IMR-90 (cell line): ENCODE data around the gene BUB1B. TPM values are rescaled to one million over a fixed set of nuclear protein-coding genes. Genes with fewer than 3 reads are reported as not detected.

ENCODE experiments used
- ATAC-seq: fragments of 200-7000 bp; cut with Tn5 transposase; 2 replicates; pipeline ENCODE4 v1.9.1; 2020; ENCODE audit warnings: low read depth, mild to moderate bottlenecking, moderate library complexity
- Bru-seq: library from RNA; stranded (reverse); fragments of 400-500 nt; gene quantifications from one replicate; lab custom pipeline; 2021; lab: Mats Ljungman, UMichigan
- BruChase-seq, 2 experiments: library from RNA; stranded (reverse); fragments of 400-500 nt; gene quantifications; one replicate each; lab custom pipeline; 2021; lab: Mats Ljungman, UMichigan
- BruUV-seq: library from RNA; stranded (reverse); fragments of 400-500 nt; replicated peaks from 2 replicates; lab custom pipeline; 2021; lab: Mats Ljungman, UMichigan
- CTCF ChIA-PET: fragments of 300-600 bp; formaldehyde crosslinking; extraction: SDS; loops from one replicate; lab custom pipeline; 2021; ENCODE audit warnings: antibody characterized with exemption; lab: Yijun Ruan, JAX
- POLR2A ChIA-PET: fragments of 300-600 bp; sonication (Branson Sonifier 250); formaldehyde crosslinking; loops from one replicate; lab custom pipeline; 2022; ENCODE audit warnings: antibody characterized with exemption; ENCODE audit not compliant: unreplicated experiment; lab: Charles Lee
- DNase-seq: peaks from one replicate; pipeline ENCODE4 v3.0.0; 2013
- H2AFZ ChIP-seq: replicated peaks from 2 replicates; pipeline ENCODE3; 2013; ENCODE audit warnings: low read length, mild to moderate bottlenecking; ENCODE audit not compliant: poor library complexity
- H2AK5ac ChIP-seq: 2 replicates; pipeline ENCODE4 v1.6.1; 2013; ENCODE audit warnings: low read depth, low read length, inconsistent platforms
- H2AK9ac ChIP-seq: replicated peaks from 2 replicates; pipeline ENCODE3; 2013; ENCODE audit warnings: mild to moderate bottlenecking, low read depth, low read length, moderate library complexity; ENCODE audit not compliant: poor library complexity
- H2BK120ac ChIP-seq: 2 replicates; pipeline ENCODE4 v1.6.1; 2013; ENCODE audit warnings: low read depth, low read length, inconsistent platforms
- H2BK15ac ChIP-seq: 3 replicates; pipeline ENCODE4 v1.6.1; 2013; ENCODE audit warnings: low read depth, low read length, inconsistent platforms
- H2BK20ac ChIP-seq: 2 replicates; pipeline ENCODE4 v1.6.1; 2013; ENCODE audit warnings: low read depth, mild to moderate bottlenecking, inconsistent platforms, low read length, moderate library complexity
- H2BK5ac ChIP-seq: 2 replicates; pipeline ENCODE4 v1.6.1; 2013; ENCODE audit warnings: mild to moderate bottlenecking, low read depth, low read length, inconsistent platforms; ENCODE audit not compliant: poor library complexity, severe bottlenecking
- H3K14ac ChIP-seq: replicated peaks from 2 replicates; pipeline ENCODE4 v1.6.1; 2013; ENCODE audit warnings: low read depth, low read length, inconsistent platforms
- H3K18ac ChIP-seq: 2 replicates; pipeline ENCODE4 v1.6.1; 2013; ENCODE audit warnings: low read depth, low read length, control low read depth
- H3K23ac ChIP-seq: 2 replicates; pipeline ENCODE4 v1.6.1; 2013; ENCODE audit warnings: low read depth, low read length, inconsistent platforms
- H3K27ac ChIP-seq: 2 replicates; pipeline ENCODE4 v1.5.1; 2013; ENCODE audit warnings: mild to moderate bottlenecking, control low read depth, low read length; ENCODE audit not compliant: insufficient read depth
- H3K27me3 ChIP-seq: 2 replicates; pipeline ENCODE4 v1.6.1; 2013; ENCODE audit warnings: low read length; ENCODE audit not compliant: control insufficient read depth, insufficient read depth
- H3K36me3 ChIP-seq: 2 replicates; pipeline ENCODE4 v1.6.1; 2013; ENCODE audit warnings: low read length, mixed read lengths; ENCODE audit not compliant: control insufficient read depth, insufficient read depth
- H3K4ac ChIP-seq: 2 replicates; pipeline ENCODE4 v1.6.1; 2013; ENCODE audit warnings: low read depth, low read length, inconsistent platforms
- H3K4me1 ChIP-seq: 2 replicates; pipeline ENCODE4 v1.6.1; 2013; ENCODE audit warnings: low read length, mixed read lengths; ENCODE audit not compliant: control insufficient read depth, insufficient read depth
- H3K4me2 ChIP-seq: 2 replicates; pipeline ENCODE4 v1.6.1; 2013; ENCODE audit warnings: low read depth, mild to moderate bottlenecking, control low read depth, low read length, moderate library complexity
- H3K4me3 ChIP-seq: 2 replicates; pipeline ENCODE4 v1.5.1; 2013; ENCODE audit warnings: low read depth, mild to moderate bottlenecking, control low read depth, low read length, moderate library complexity; ENCODE audit not compliant: insufficient read depth
- H3K56ac ChIP-seq: 2 replicates; pipeline ENCODE4 v1.6.1; 2013; ENCODE audit warnings: low read length, inconsistent platforms; ENCODE audit not compliant: insufficient read depth; ENCODE audit errors: extremely low read depth
- H3K79me1 ChIP-seq, 2 experiments: 2 replicates each; pipeline ENCODE4 v1.6.1; 2013; ENCODE audit warnings: low read length in 2 of 2, inconsistent platforms in 1 of 2, low read depth in 1 of 2
- H3K9ac ChIP-seq: 2 replicates; pipeline ENCODE4 v1.6.1; 2013; ENCODE audit warnings: low read depth, low read length, control low read depth
- H3K9me1 ChIP-seq: 2 replicates; pipeline ENCODE4 v1.6.1; 2013; ENCODE audit warnings: low read length, inconsistent platforms; ENCODE audit not compliant: insufficient read depth
- H3K9me3 ChIP-seq: 2 replicates; pipeline ENCODE4 v1.6.1; 2013; ENCODE audit warnings: low read length; ENCODE audit not compliant: control insufficient read depth, insufficient read depth
- H4K20me1 ChIP-seq: 2 replicates; pipeline ENCODE4 v1.6.1; 2013; ENCODE audit warnings: low read length, inconsistent platforms; ENCODE audit not compliant: insufficient read depth
- H4K5ac ChIP-seq: 2 replicates; pipeline ENCODE4 v1.6.1; 2013; ENCODE audit warnings: mild to moderate bottlenecking, low read depth, low read length, control low read depth
- H4K8ac ChIP-seq, 2 experiments: 2 replicates each; pipeline ENCODE4 v1.6.1; 2013; ENCODE audit warnings: low read depth in 2 of 2, low read length in 2 of 2, control low read depth in 1 of 2, inconsistent platforms in 1 of 2
- H4K91ac ChIP-seq: 2 replicates; pipeline ENCODE4 v1.6.1; 2013; ENCODE audit warnings: low read depth, low read length, inconsistent platforms; ENCODE audit not compliant: insufficient read depth
- BHLHE40 ChIP-seq: fragments of 150-350 bp; IDR thresholded peaks from 2 replicates; pipeline ENCODE4 v1.6.1; 2016; ENCODE audit warnings: mild to moderate bottlenecking, low read depth, low read length
- MAFK ChIP-seq: IDR thresholded peaks from 2 replicates; pipeline ENCODE4 v1.6.1; 2012; ENCODE audit warnings: low read depth, low read length, improper control_type of control experiment
- MAZ ChIP-seq: IDR thresholded peaks from 2 replicates; pipeline ENCODE4 v1.6.1; 2012; ENCODE audit warnings: low read depth, mild to moderate bottlenecking, low read length, improper control_type of control experiment, moderate library complexity, borderline replicate concordance
- MXI1 ChIP-seq: IDR thresholded peaks from 2 replicates; pipeline ENCODE4 v1.6.1; 2012; ENCODE audit warnings: low read depth, mild to moderate bottlenecking, low read length, moderate library complexity, borderline replicate concordance
- WGBS, 2 experiments: methylation state at CpG; one replicate each; pipeline versions ENCODE4 v1.1.5 to v1.1.7; 2013; ENCODE audit warnings: missing lambda C conversion rate in 2 of 2; ENCODE audit not compliant: insufficient read length in 1 of 2; ENCODE audit errors: extremely low coverage in 2 of 2; 5-methylcytosine and 5-hydroxymethylcytosine counted together
- dilution Hi-C: fragments of 300-500 bp; cut with HindIII; formaldehyde crosslinking; loops from one replicate; pipeline ENCODE4 v1.14.3; 2018; ENCODE audit warnings: low sequenced_read_pairs; ENCODE audit not compliant: unreplicated experiment
- in situ Hi-C: fragments of 300-500 bp; cut with MboI; formaldehyde crosslinking; loops from 3 replicates; pipeline ENCODE4 v1.14.3; 2019; ENCODE audit warnings: low sequenced_read_pairs, inconsistent platforms, mixed read lengths
- intact Hi-C: fragments of 100-400 bp; cut with micrococcal nuclease; formaldehyde crosslinking; loops from 2 replicates; pipeline ENCODE4 v1.10.0; 2022
- long read RNA-seq: library from polyadenylated mRNA; unstranded; transcript quantifications from one replicate; pipeline ENCODE4 v2.0.0, GENCODE V29; 2021; ENCODE audit not compliant: unreplicated experiment
- polyA plus RNA-seq, 3 experiments: library from polyadenylated mRNA; depleted of rRNA; stranded (reverse); fragments of >200 nt; gene quantifications; 2 replicates each; pipeline ENCODE4 v1.2.3, GENCODE V29; 2012; ENCODE audit warnings: low replicate concordance in 1 of 3
- total RNA-seq: library from RNA; depleted of rRNA; stranded (reverse); fragments of >200 nt; gene quantifications from 2 replicates; pipeline ENCODE4 v1.2.3, GENCODE V29; 2012; rRNA removed

BUB1B gene, protein sequence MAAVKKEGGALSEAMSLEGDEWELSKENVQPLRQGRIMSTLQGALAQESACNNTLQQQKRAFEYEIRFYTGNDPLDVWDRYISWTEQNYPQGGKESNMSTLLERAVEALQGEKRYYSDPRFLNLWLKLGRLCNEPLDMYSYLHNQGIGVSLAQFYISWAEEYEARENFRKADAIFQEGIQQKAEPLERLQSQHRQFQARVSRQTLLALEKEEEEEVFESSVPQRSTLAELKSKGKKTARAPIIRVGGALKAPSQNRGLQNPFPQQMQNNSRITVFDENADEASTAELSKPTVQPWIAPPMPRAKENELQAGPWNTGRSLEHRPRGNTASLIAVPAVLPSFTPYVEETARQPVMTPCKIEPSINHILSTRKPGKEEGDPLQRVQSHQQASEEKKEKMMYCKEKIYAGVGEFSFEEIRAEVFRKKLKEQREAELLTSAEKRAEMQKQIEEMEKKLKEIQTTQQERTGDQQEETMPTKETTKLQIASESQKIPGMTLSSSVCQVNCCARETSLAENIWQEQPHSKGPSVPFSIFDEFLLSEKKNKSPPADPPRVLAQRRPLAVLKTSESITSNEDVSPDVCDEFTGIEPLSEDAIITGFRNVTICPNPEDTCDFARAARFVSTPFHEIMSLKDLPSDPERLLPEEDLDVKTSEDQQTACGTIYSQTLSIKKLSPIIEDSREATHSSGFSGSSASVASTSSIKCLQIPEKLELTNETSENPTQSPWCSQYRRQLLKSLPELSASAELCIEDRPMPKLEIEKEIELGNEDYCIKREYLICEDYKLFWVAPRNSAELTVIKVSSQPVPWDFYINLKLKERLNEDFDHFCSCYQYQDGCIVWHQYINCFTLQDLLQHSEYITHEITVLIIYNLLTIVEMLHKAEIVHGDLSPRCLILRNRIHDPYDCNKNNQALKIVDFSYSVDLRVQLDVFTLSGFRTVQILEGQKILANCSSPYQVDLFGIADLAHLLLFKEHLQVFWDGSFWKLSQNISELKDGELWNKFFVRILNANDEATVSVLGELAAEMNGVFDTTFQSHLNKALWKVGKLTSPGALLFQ
- total RNA-seq (24.7 and 31.9 TPM in 2 replicates), polyA plus RNA-seq (2012; rRNA removed) (13.6 and 15.6 TPM in 2 replicates), Bru-seq, nascent RNA (percentile 56 among the genes with signal in this experiment), BruChase-seq, experiment 1, labeled RNA remaining after a 6-hour chase (percentile 49 among the genes with signal in this experiment), BruChase-seq, experiment 2, labeled RNA remaining after a 2-hour chase (percentile 47 among the genes with signal in this experiment)
- 2.7 and 7.3 TPM in 2 replicates for polyA plus RNA-seq (2012; cell fraction: cytosol; rRNA removed)
- 6.6 and 28.4 TPM in 2 replicates for polyA plus RNA-seq (2012; cell fraction: nucleus; rRNA removed; ENCODE audit: low replicate concordance)
- long read RNA-seq, transcript BUB1B-201 (23 exons, 3,725 nt): major isoform, 7 of 11 reads
- long read RNA-seq, partial matches to known transcripts: 3 of 11 reads
- long read RNA-seq, other reads (novel, unspliced or antisense): 1 of 11 reads

DNA sequence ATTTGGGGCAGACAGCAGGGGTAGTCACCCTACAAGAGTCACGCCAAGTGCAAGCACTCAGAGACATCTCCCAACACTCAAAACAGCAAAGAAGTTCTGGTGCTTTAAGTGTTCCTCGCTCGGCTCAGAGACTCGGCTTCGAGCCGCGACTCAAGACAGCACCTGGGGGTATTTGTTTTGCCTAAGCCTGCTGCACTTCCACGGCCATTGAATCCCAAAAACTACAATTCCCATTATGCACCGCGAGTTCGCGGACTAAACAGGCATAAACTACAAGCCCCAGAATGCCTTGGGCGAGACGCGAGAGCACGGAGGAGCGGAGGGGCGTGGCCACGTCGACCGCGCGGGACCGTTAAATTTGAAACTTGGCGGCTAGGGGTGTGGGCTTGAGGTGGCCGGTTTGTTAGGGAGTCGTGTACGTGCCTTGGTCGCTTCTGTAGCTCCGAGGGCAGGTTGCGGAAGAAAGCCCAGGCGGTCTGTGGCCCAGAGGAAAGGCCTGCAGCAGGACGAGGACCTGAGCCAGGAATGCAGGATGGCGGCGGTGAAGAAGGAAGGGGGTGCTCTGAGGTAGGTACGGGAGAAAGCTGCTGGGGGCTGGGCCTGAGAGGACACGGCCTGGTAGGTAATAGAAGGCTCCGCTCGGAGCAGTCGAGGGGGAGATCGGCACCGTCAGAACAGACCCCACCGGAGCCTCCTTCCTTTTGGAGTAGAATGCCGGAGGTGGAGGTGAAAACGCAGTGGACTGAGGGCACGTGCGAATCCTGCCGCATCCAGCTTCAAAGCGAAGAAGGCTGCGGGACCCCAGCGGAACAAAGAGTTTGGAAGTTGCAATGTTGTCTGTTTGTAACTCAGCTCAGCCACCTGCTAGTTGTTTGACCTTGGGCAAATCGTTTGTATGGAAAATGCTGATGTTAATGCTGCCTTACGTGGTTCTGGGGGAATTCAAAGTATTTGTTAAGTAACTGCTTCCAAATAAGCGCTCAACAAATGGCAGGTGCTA, at the start of gene BUB1B:
Gene BUB1B (plus strand): TSS at position 381 of the 1,000 bp plus-strand sequence. CDS start 152 bp downstream, at position 533.
- peak within 1 kb of the TSS; percentile 73; the same call in 1 of the 2 replicates for H2BK20ac ChIP-seq
- no peak within 1 kb of the TSS for H3K18ac ChIP-seq
- no peaks in the 10 kb centered on the region for H3K4me1 ChIP-seq
- intact Hi-C loops: loop anchor here (5.0 kb wide), 1 partner anchor 114 kb away; no protein-coding TSS in a partner anchor
- H2BK120ac ChIP-seq: 0 out of 2 replicates have a peak within 1 kb of the TSS, but pooled peaks have one; percentile 46
- H3K23ac ChIP-seq: peak within 1 kb of the TSS; percentile 75
- peak; percentile 99 for ATAC-seq
- H4K91ac ChIP-seq: peak within 1 kb of the TSS; percentile 87
- H2BK5ac ChIP-seq: peak within 1 kb of the TSS; percentile 40
- in situ Hi-C loops: no loop called here
- peak within 1 kb of the TSS; percentile 43; the same call in 1 of the 2 replicates for H3K14ac ChIP-seq
- no peaks in the 10 kb centered on the region for H3K9me3 ChIP-seq
- H4K5ac ChIP-seq: peak within 1 kb of the TSS; percentile 24
- POLR2A ChIA-PET: interaction anchor here (0.6 kb wide), 1 partner anchor 53 kb away, joined by 3 read pairs; no protein-coding TSS in a partner anchor
- peaks cover 1% of the 10 kb centered on the region; the same call in 1 of the 2 replicates for H3K36me3 ChIP-seq
- TF ChIP-seq MAZ (peak; percentile 37; the same call in 1 of the 2 replicates), BHLHE40 (peak; percentile 59), MXI1 (peak; percentile 99), MAFK (no peak)
- H2BK15ac ChIP-seq: no peak within 1 kb of the TSS
- peaks cover 7% of the 10 kb centered on the region; the same call in 1 of the 2 replicates for H3K9me1 ChIP-seq
- H3K4me3 ChIP-seq: peak within 1 kb of the TSS; percentile 73
- peaks cover 4 to 43% of the 10 kb centered on the region in 2 experiments; a peak in 3 of 4 replicates for H3K79me1 ChIP-seq
- WGBS, 2 experiments: 1% methylated on average over 23 of the region's 54 CpGs; no CpG with 5 or more reads in 1 of the 2 experiments
- H3K56ac ChIP-seq: peak within 1 kb of the TSS; percentile 65
- H3K27ac ChIP-seq: peak within 1 kb of the TSS; percentile 52; the same call in 1 of the 2 replicates
- dilution Hi-C loops: no loop called here
- H2AFZ ChIP-seq: peak within 1 kb of the TSS; percentile 95
- no peaks in the 10 kb centered on the region for H3K27me3 ChIP-seq
- peak within 1 kb of the TSS; percentile 59 for H2AK5ac ChIP-seq
- peak within 1 kb of the TSS; percentile 83 for H2AK9ac ChIP-seq
- DNase-seq: peak; percentile 87
- H4K8ac ChIP-seq: peak within 1 kb of the TSS; percentile 30 to 93
- CTCF ChIA-PET: interaction anchor here (0.7 to 0.8 kb wide), 2 partner anchors 56 to 115 kb away, joined by 3 read pairs; no protein-coding TSS in a partner anchor
- peak within 1 kb of the TSS; percentile 86 for H3K4ac ChIP-seq
- H4K20me1 ChIP-seq: 0 out of 2 replicates have a peak, but pooled peaks cover 4% of the 10 kb centered on the region
- H3K4me2 ChIP-seq: peak within 1 kb of the TSS; percentile 91
- BruUV-seq: no TSS peak
- peak within 1 kb of the TSS; percentile 55; the same call in 1 of the 2 replicates for H3K9ac ChIP-seq
